Measurements from ENCODE around the gene ADGRL1.
"Not testable (repeated sequence)": the region's sequence is repeated elsewhere in the genome, so short reads cannot be mapped to it uniquely, and the experiment has no call there.

ADGRL1 gene

GRCh38 chr19:14218620-14219330 lies 12.8 kb upstream of the ADGRL1 start:
- no peak for DNase-seq (ENCODE audit: low spot score)

DNA sequence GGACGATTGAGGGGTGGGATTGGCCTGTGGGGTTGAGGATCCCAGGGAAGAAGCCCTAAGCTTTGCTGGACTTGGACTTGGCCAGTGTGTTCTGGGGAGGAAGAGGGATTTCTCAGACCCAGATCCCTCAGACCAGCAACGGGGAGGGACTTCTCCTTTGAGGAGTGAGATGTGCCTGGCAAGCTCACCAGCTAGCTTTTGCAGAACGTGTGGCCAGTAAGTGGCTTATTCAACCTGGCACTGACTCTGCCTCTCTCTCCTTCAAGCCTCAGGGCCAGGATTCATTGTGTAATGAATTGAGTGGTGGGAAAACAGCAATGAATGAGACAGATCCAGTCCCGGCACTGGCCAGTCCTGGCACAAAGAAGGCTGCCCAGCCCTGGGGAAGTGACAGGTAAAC lies 11.9 kb upstream of the ADGRL1 start:
- DNase-seq (ENCODE audit: low spot score), result not testable (repeated sequence)

DNA sequence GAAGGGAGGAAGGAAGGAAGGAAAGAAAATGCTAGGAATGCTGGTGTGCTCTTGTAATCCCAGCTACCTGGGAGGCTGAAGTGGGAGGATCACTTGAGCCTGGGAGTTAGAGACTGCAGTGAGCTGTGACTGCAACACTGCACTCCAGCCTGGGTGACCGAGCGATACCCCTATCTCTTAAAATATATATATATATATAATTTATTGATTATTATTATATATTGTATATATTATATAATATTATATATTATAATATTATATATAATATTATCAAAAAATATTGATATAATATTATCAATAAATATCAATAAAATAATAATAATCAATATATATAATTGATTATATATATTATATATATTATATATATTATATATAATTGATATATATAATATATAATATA lies 8.6 kb upstream of the ADGRL1 start:
- no peak for DNase-seq (ENCODE audit: low spot score)

DNA sequence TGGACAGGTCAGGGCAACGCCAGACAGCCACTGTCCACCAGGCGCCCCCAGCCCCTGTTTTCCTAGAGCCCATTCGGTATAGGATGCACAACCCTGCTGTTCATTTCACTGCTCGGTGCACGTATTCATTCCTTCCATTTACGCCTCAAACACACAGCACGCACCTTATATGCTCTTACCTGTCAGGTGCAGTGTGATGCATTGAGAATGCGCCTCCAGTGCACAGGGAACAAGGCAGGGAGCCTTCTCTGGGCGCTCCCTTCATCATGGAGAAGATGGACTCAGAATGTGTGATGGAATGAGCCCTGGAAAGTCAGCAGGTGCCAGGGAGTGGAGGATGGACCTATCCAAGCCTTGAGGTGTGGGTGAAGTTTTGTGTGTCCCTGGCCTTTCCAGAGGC lies 4.2 kb upstream of the ADGRL1 start:
- not testable (repeated sequence) for DNase-seq (ENCODE audit: low spot score)

GRCh38 chr19:14209401-14209800 lies 3.4 kb upstream of the ADGRL1 start:
- not testable (repeated sequence) for DNase-seq (ENCODE audit: low spot score)

- DNase-seq (ENCODE audit: low spot score), result not testable (repeated sequence)
Observed at GRCh38 chr19:14208496-14208895, 2.5 kb upstream of the ADGRL1 start.

GRCh38 chr19:14207796-14208195 lies 1.8 kb upstream of the ADGRL1 start:
- not testable (repeated sequence) for DNase-seq (ENCODE audit: low spot score)

GRCh38 chr19:14206737-14207726 lies 1.1 kb upstream of the ADGRL1 start:
- DNase-seq (ENCODE audit: low spot score), result not testable (repeated sequence)

GRCh38 chr19:14206308-14206707 lies 339 bp upstream of the ADGRL1 start:
- not testable (repeated sequence) for DNase-seq (ENCODE audit: low spot score)

GRCh38 chr19:14204676-14205451 lies 1.1 kb downstream of the ADGRL1 start:
- not testable (repeated sequence) for DNase-seq (ENCODE audit: low spot score)

GRCh38 chr19:14204219-14204618 lies 1.8 kb downstream of the ADGRL1 start:
- not testable (repeated sequence) for DNase-seq (ENCODE audit: low spot score)

DNA sequence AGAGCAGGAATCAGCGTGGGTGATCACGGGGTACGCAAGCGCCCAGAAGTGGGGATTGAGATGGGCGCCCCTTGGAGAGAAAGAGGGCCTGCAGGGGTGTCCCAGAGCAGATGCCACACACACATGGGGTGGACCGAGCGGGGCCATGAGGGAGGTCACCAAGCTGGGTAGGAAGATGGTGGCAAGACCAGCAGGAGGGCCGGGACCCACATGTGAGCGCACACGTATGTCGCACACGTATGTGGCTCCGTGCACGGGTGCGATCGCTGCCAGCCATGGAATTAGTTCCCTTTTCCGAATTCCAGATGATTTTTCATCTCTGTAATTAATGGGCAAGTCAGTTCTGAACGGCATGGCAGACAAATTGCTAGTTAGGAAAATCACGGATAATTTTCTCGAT lies 2.2 kb downstream of the ADGRL1 start:
- not testable (repeated sequence) for DNase-seq (ENCODE audit: low spot score)

- no peak for DNase-seq (ENCODE audit: low spot score)
Observed at GRCh38 chr19:14203177-14203576, 2.8 kb downstream of the ADGRL1 start.

DNA sequence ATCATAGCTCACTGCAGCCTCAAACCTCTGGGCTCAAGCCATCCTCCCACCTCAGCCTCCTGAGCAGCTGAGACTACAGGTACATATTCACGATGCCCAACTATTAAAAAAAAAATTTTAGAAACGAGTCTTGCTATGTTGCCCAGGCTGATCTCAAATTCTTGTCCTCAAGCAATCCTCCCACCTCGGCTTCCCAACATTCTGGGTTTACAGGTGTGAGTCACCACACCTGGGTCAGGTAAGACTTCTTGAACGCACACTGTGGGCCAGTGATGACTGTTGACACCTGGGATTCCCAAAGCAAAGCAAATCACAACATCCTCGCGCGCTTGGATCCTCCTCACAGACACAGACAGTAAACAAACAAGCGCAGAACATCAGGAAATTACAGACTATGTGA lies 4.5 kb downstream of the ADGRL1 start:
- not testable (repeated sequence) for DNase-seq (ENCODE audit: low spot score)

DNA sequence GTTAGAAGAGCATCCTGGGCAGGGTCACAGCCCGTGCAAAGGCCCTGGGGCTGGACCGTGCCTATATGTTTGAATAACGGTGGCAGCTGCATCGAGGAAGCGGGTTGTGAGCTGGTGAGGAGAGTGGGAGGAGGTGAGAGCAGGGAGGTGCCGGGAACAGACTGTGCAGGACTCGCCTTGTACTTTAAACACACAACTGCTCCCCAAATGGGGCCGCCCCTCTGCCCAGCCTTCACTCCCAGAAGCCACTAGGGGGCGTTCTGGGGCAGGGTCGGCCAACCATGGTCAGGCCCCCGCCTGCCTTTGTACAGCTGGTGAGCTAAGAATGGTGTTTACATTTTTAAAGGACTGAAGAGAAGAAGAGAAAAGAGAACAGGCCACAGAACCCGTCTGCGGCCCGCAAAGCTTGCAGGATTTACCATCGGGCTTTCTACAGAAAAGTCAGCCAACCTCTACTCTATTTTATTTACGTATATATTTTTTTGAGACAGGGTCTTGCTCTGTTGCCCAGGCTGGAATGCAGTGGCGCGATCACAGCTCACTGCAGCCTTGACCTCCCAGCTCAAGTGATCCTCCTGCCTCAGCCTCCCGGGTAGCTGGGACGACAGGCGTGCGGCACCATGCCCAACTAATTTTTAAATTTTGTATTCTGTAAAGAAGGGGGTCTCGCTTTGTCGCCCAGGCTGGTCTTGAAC lies 5.7 kb downstream of the ADGRL1 start:
- DNase-seq (ENCODE audit: low spot score), result not testable (repeated sequence)

GRCh38 chr19:14198384-14199376 lies 7.3 kb downstream of the ADGRL1 start:
- DNase-seq (ENCODE audit: low spot score), result no peak

GRCh38 chr19:14197882-14198281 lies 8.1 kb downstream of the ADGRL1 start:
- no peak for DNase-seq (ENCODE audit: low spot score)

DNA sequence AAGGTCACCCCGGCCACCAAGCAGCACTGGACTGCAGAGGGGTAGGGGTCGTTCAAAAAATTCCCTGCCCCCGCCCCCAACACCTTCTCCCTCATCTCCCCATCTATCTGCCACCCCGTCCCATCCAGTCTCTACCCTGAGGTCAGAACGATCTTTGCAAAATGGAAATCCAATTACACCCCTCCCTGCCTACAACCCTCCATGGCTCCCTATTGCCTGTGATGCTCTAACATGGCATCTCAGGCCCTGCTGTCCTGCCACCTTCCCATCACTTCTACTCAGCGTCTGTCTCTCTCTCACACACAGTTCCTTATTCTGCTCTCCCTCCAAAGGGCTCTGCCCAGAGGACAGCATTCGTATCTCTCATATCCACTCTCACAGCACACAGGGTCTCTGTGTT lies 8.7 kb downstream of the ADGRL1 start:
- not testable (repeated sequence) for DNase-seq (ENCODE audit: low spot score)

- peak; percentile 71 for DNase-seq (ENCODE audit: low spot score)
Observed at GRCh38 chr19:14196105-14196504, 9.9 kb downstream of the ADGRL1 start.

DNA sequence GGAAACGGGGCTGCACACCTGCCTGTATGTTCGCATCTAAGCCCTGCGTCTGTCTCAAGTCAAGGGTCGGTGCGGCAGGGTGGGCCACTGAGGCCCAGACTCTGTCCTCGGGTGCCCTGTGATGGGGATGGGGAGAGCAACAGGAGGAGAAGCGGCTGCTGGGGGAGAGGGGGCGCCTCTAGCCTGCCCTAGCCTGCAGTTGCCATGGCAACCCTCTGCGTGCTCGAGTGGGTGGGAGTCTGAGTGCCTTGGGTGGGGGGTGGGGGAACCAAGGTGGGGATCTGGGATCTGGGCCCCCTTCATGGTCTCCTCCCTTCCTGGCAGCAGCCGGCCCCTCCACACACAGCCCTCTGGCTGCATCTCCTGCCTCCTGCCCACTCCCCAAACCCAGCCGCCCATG lies 10.8 kb downstream of the ADGRL1 start:
- not testable (repeated sequence) for DNase-seq (ENCODE audit: low spot score)
